GM21528 (cell line): ENCODE data around the gene RANBP17.
"Not testable (repeated sequence)": the region's sequence is repeated elsewhere in the genome, so short reads cannot be mapped to it uniquely, and the experiment has no call there.

Experiments used
- ATAC-seq: cut with Tn5 transposase; IDR thresholded peaks from one replicate; pipeline ENCODE4 v1.9.1; 2021; ENCODE audit warnings: mild to moderate bottlenecking, moderate library complexity; ENCODE audit not compliant: unreplicated experiment, low FRiP score

The RANBP17 gene

GRCh38 chr5:170863646-170864045 lies 1.8 kb downstream of the RANBP17 start:
- ATAC-seq: no peak

DNA sequence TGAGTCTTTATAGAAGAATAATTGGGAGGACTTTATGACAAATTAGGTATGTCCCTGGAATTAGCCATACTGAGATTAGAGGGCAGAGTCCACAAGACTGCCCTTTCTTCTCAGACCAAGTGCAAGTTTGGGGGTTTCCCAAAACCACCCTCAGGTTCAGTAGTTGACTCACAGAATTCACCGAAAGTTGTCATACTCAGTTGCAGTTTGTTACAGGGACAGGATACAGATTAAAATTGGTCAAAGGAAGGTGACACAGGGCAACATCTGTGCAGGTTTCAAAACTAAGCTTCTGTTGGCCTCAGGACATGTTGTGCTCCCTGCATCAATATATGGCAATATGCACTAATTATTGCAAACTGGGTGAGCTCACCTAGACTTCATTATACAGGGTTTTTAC lies 3.8 kb downstream of the RANBP17 start:
- peak; percentile 55 for ATAC-seq

DNA sequence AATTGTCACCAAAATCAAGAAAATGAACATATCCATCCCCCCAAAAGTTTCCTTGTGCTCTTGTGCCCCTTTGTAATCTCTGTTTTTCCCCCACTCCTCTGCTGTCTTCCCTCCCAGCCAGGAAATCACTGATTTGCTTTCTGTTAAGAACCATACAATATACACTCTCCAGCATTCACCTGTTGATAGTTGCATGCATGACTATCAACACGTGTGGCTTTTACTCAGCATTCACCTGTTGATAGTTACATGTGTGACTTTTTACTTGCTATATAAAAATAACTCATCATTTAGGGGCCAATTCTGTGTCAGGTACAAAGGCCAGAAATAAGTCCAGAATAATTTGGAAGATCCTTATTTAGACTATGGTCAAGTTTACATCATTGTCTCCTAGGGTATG lies 6.0 kb downstream of the RANBP17 start:
- no peak for ATAC-seq

- ATAC-seq: not testable (repeated sequence)
Observed at GRCh38 chr5:170870390-170870789, 8.6 kb downstream of the RANBP17 start.

- ATAC-seq: no peak
Observed at GRCh38 chr5:170874017-170874416, 12.2 kb downstream of the RANBP17 start.

- ATAC-seq: no peak
Observed at GRCh38 chr5:170875811-170876210, 14.0 kb downstream of the RANBP17 start.

DNA sequence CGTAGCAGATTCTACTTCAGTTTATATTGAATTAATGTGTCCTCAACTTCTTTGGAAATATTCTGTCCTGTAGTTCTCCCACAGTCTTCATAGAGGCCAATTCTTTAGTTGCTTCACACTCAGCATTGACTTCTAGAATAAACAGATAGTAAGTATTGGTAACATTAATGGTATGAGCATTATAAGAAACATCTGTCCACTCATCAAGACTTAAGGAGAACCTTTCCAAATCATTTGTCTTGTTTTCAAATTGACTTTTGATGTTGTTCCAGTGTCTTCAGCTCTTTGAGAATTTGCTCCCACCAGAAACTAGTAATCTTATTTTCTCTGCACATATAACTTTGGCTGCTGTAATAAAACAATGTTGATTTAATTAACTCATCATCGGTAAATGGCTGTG lies 18.3 kb downstream of the RANBP17 start:
- no peak for ATAC-seq

DNA sequence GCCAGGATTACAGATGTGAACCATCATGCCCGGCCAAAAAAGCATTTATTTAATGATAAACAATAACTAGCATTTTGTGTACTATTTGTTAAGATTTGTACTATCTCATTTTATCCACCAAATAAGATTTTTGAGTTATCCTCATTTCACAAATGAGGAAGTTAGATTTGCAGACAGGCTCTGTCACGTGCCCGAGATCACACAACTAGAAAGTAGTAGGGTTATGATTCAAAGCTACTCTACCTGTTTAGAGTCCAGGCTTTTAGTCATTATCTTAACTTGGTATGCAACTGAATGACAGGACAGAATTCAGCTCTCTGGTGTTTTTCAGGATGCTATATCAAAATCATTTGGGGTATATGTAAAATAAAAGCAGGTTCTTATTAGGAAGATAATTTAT lies 20.5 kb downstream of the RANBP17 start:
- ATAC-seq: no peak

DNA sequence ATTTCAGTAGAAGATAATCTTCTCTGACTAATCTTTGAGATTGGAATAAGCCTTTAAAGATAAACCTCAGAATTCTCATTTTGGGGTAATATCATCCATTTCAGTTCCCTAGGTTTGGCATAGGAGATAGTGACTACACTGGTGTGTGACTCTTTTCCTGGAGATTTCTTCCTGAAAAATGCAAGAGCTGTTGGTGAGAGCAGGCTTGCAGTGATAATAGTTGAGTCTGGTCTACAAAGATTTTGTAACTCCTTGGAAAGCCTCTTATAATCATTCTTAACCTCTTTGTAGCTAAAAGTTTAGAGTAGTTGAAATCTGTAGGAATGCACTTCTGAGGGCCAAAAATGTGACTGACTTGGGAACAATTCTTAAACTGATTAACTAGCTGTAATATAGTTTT lies 23.4 kb downstream of the RANBP17 start:
- no peak for ATAC-seq

DNA sequence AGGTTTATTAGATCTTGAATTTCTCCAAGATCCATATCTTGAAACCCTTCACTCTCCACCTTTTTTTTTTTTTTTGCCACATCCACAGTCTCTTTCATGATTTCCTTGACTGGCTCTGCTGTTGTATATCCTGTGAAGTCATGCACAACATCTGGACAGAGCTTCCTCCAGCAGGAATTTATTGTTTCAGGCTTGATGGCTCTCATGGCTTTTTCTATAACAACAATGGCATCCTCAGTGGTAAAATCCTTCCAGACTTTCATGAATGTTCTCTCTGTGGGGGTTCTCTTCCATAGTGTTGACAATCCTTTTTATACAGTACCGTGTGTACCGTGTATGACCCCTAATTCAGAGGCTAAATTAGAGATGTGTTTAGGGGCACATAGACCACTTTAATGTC lies 24.0 kb downstream of the RANBP17 start:
- no peak for ATAC-seq

GRCh38 chr5:170886210-170886894 lies 24.5 kb downstream of the RANBP17 start:
- ATAC-seq: no peak

DNA sequence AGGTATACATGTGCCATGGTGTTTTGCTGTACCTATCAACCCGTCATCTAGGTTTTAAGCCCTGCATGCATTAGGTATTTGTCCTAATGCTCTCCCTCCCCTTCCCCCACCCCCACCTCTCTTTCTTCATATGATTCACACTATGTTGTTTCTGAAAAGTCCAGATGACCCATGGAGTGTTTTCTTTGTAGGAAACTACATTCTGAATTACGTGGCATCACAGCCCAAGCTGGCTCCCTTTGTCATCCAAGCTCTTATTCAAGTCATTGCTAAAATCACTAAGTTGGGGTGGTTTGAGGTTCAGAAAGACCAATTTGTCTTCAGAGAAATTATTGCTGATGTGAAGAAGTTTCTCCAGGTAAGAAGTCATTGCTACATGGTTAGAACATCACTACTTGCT lies 30.4 kb downstream of the RANBP17 start:
- no peak for ATAC-seq

DNA sequence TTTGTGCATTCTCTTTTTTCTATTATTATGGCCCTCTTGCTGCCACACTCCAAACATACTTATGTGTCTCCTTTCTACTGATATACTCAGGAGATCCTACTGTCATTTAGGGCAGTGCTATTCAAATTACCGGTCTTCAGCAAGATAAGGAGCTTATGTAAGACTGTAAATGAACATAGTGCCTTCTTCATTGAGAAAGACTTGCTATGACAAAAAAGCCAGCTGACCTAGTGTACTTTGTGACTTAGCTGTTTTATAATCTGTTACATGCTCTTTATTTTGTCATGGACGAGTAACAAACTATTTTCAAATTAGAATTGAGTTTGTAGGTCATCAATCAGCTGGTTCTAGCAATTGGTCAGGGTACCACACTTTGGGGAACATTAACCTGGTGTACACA lies 32.8 kb downstream of the RANBP17 start:
- no peak for ATAC-seq

DNA sequence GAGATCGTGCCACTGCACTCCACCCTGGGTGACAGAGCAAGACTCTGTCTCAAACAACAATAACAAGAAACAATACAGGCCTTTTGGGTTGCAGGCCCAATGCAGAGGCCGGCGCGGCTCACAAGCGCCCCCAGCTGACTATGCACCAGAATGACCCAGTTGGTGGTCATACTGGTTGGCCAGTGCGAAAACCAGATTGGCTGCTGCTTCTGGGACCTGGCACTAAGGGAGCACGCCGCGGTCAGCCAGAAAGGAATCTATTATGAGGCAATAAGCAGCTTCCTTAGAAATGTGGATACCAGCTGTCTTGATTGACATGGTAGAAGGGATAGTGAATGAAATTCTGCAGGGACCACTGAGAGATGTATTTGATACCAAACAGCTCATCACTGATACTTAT lies 35.0 kb downstream of the RANBP17 start:
- ATAC-seq: no peak

GRCh38 chr5:170903075-170903474 lies 41.3 kb downstream of the RANBP17 start:
- ATAC-seq: no peak

- no peak for ATAC-seq
Observed at GRCh38 chr5:170907758-170908157, 45.9 kb downstream of the RANBP17 start.

GRCh38 chr5:170913573-170913972 lies 51.8 kb downstream of the RANBP17 start:
- no peak for ATAC-seq

- no peak for ATAC-seq
Observed at GRCh38 chr5:170917113-170917512, 55.3 kb downstream of the RANBP17 start.

GRCh38 chr5:170920196-170920595 lies 58.4 kb downstream of the RANBP17 start:
- no peak for ATAC-seq

GRCh38 chr5:170922331-170922730 lies 60.5 kb downstream of the RANBP17 start:
- not testable (repeated sequence) for ATAC-seq

GRCh38 chr5:170923910-170924620 lies 62.2 kb downstream of the RANBP17 start:
- no peak for ATAC-seq

DNA sequence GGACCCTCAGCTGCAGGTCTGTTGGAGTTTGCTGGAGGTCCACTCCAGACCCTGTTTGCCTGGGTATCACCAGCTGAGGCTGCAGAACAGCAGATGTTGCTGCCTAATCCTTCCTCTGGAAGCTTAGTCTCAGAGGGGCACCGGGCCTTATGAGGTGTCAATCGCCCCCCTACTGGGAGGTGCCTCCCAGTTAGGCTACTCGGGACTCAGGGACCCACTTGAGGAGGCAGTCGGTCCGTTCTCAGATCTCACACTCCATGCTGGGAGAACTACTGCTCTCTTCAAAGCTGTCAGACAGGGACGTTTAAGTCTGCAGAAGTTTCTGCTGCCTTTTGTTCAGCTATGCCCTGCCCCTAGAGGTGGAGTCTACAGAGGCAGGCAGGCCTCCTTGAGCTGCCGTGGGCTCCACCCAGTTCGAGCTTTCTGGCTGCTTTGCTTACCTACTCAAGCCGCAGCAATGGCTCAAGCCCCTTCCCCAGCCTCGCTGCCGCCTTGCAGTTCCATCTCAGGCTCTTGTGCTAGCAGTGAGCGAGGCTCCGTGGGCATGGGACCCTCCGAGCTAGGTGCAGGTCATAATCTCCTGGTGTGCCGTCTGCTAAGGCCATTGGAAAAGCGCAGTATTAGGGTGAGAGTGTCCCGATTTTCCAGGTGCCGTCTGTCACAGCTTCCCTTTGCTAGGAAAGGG lies 73.9 kb downstream of the RANBP17 start:
- not testable (repeated sequence) for ATAC-seq
